GM12878 (cell line): ENCODE data around the gene TMEM232. TPM values are rescaled to one million over a fixed set of nuclear protein-coding genes. Genes with fewer than 3 reads are reported as not detected.

Source experiments
- CHD1 ChIP-seq: IDR thresholded peaks from 2 replicates; pipeline ENCODE4 v1.6.1; 2012; ENCODE audit warnings: low read depth, low read length, improper control_type of control experiment
- CHD4 ChIP-seq: fragments of 200-600 bp; sonication (generic); IDR thresholded peaks from 2 replicates; pipeline ENCODE4 v1.6.1; 2016; ENCODE audit warnings: mild to moderate bottlenecking
- DPF2 ChIP-seq: fragments of 450-650 bp; IDR thresholded peaks from 2 replicates; pipeline ENCODE4 v1.6.1; 2017; ENCODE audit warnings: mild to moderate bottlenecking
- HSF1 ChIP-seq: fragments of 150-350 bp; IDR thresholded peaks from 2 replicates; pipeline ENCODE4 v1.6.1; 2014; ENCODE audit warnings: mild to moderate bottlenecking, low read depth, low read length
- JUNB ChIP-seq: IDR thresholded peaks from 2 replicates; pipeline ENCODE4 v1.6.1; 2016; ENCODE audit warnings: antibody characterized with exemption, mild to moderate bottlenecking
- MLLT1 ChIP-seq: fragments of 450-650 bp; IDR thresholded peaks from 2 replicates; pipeline ENCODE4 v1.6.1; 2016; ENCODE audit warnings: mild to moderate bottlenecking
- MXI1 ChIP-seq: fragments of 150-350 bp; IDR thresholded peaks from 2 replicates; pipeline ENCODE4 v1.6.1; 2011; ENCODE audit warnings: low read depth, mild to moderate bottlenecking, inconsistent platforms, low read length, improper control_type of control experiment
- NKRF ChIP-seq: fragments of 450-650 bp; conservative IDR thresholded peaks from 2 replicates; pipeline ENCODE4 v1.6.1; 2017; ENCODE audit warnings: mild to moderate bottlenecking, moderate library complexity
- PBX3 ChIP-seq: IDR thresholded peaks from 2 replicates; pipeline ENCODE4 v1.6.1; 2011; ENCODE audit warnings: mild to moderate bottlenecking, low read depth, low read length, moderate library complexity; ENCODE audit not compliant: insufficient replicate concordance
- PKNOX1 ChIP-seq: fragments of 450-650 bp; IDR thresholded peaks from 2 replicates; pipeline ENCODE4 v1.6.1; 2016; ENCODE audit warnings: mild to moderate bottlenecking
- RUNX3 ChIP-seq: IDR thresholded peaks from 2 replicates; pipeline ENCODE4 v1.6.1; 2012; ENCODE audit warnings: low read length, inconsistent platforms
- SKIL ChIP-seq: fragments of 450-650 bp; IDR thresholded peaks from 2 replicates; pipeline ENCODE4 v1.6.1; 2017; ENCODE audit warnings: mild to moderate bottlenecking, low read depth, inconsistent platforms; ENCODE audit not compliant: poor library complexity, severe bottlenecking
- SMAD1 ChIP-seq: fragments of 450-650 bp; IDR thresholded peaks from 2 replicates; pipeline ENCODE4 v1.6.1; 2018; ENCODE audit warnings: mild to moderate bottlenecking, low read depth; ENCODE audit not compliant: partially characterized antibody
- STAT3 ChIP-seq: IDR thresholded peaks from 2 replicates; pipeline ENCODE4 v1.6.1; 2011; ENCODE audit warnings: low read depth, low read length, improper control_type of control experiment
- TARDBP ChIP-seq: IDR thresholded peaks from 2 replicates; pipeline ENCODE4 v1.6.1; 2016; ENCODE audit warnings: borderline replicate concordance
- TBL1XR1 ChIP-seq: IDR thresholded peaks from 2 replicates; pipeline ENCODE4 v1.6.1; 2012; ENCODE audit warnings: low read depth, low read length, improper control_type of control experiment
- USF2 ChIP-seq: IDR thresholded peaks from 2 replicates; pipeline ENCODE4 v1.6.1; 2011; ENCODE audit warnings: low read depth, low read length, improper control_type of control experiment, borderline replicate concordance
- YBX1 ChIP-seq: fragments of 450-650 bp; IDR thresholded peaks from 2 replicates; pipeline ENCODE4 v1.6.1; 2016; ENCODE audit warnings: antibody characterized with exemption
- ZNF622 ChIP-seq: fragments of 450-650 bp; IDR thresholded peaks from 2 replicates; pipeline ENCODE4 v1.6.1; 2017; ENCODE audit warnings: mild to moderate bottlenecking, inconsistent platforms
- polyA plus RNA-seq, 11 experiments: library from polyadenylated mRNA; depleted of rRNA in 4 of 11; unstranded in 6 of 11; stranded (reverse) in 5 of 11; fragments of >200 nt; fragmentation: Nextera tagmentation in 4 of 11; fragmentation: Illumina TruSeq in 1 of 11; extraction: Ambion mirVana in 4 of 11; extraction: Trizol in 1 of 11; gene quantifications; 1 replicate in 1 of 11; 2 replicates in 10 of 11; pipeline versions ENCODE4 v1.2.1 to v1.2.3, GENCODE V29; 2011 to 2016; ENCODE audit warnings: inconsistent platforms in 2 of 11, missing spikeins in 2 of 11, low read depth in 1 of 11
- total RNA-seq, 4 experiments: library from RNA; depleted of rRNA in 3 of 4; stranded (reverse); fragments of >200 nt in 3 of 4; fragmentation: Illumina TruSeq in 1 of 4; extraction: Trizol in 1 of 4; gene quantifications; 2 replicates each; pipeline versions ENCODE4 v1.2.1 to v1.2.3, GENCODE V29; 2013 to 2021

The TMEM232 gene
- total and polyA plus RNA-seq, 10 of the 15 experiments (the other 5 are each of a cell fraction or from before 2014, with no cell fraction given): 0.29 to 1.3 (median 0.91) TPM

GRCh38 chr5:110738812-110739651 lies 12.6 kb upstream of the TMEM232 start, which contains the start of gene SLC25A46 (continued):
- no peak for TF ChIP-seq STAT3
- TF ChIP-seq CHD1: no peak
- no peak for TF ChIP-seq ZNF622
- TF ChIP-seq YBX1: no peak
- peak; percentile 93 for TF ChIP-seq NKRF
- no peak for TF ChIP-seq TBL1XR1
- TF ChIP-seq HSF1: no peak
- no peak; the same call in 1 of the 2 replicates for TF ChIP-seq TARDBP
- TF ChIP-seq SMAD1: peak; percentile 36
- TF ChIP-seq JUNB: no peak
- TF ChIP-seq DPF2: peak; percentile 62; the same call in 1 of the 2 replicates
- peak; percentile 78 for TF ChIP-seq PKNOX1
- peak; percentile 47; the same call in 1 of the 2 replicates for TF ChIP-seq MLLT1
- peak; percentile 8 for TF ChIP-seq SKIL
- peak; percentile 87 for TF ChIP-seq MXI1
- peak; percentile 94 for TF ChIP-seq USF2
- TF ChIP-seq RUNX3: peak; percentile 5; the same call in 1 of the 2 replicates
- TF ChIP-seq PBX3: peak; percentile 56
- no peak for TF ChIP-seq CHD4
